ENCODE measurements around the gene GCNT1.

Gene GCNT1

DNA sequence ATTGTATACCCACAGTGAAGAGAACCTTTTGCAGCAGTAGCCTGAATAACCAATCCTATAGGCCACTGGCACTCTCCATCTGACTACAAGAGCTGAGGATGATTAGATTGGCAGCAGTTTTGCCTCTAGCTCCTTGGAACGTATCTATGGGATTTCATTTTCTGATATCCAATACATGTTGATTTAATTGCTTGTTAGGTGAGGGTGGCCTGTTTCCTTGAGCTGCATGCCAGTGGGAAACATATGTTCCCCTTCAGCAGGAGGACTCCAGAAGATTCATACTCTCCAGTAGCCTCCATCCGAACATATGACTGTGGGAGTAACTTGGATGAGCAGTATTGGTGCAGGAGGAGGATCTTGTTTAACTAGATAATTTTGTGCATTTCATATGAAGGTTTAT lies 51.5 kb downstream of the GCNT1 start:
- TF ChIP-seq, protein P1, sequence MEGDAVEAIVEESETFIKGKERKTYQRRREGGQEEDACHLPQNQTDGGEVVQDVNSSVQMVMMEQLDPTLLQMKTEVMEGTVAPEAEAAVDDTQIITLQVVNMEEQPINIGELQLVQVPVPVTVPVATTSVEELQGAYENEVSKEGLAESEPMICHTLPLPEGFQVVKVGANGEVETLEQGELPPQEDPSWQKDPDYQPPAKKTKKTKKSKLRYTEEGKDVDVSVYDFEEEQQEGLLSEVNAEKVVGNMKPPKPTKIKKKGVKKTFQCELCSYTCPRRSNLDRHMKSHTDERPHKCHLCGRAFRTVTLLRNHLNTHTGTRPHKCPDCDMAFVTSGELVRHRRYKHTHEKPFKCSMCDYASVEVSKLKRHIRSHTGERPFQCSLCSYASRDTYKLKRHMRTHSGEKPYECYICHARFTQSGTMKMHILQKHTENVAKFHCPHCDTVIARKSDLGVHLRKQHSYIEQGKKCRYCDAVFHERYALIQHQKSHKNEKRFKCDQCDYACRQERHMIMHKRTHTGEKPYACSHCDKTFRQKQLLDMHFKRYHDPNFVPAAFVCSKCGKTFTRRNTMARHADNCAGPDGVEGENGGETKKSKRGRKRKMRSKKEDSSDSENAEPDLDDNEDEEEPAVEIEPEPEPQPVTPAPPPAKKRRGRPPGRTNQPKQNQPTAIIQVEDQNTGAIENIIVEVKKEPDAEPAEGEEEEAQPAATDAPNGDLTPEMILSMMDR (IDR thresholded peaks at IDR 0.05; ENCODE audit: low read depth, low read length): no peak
- no peak for DNase-seq (ENCODE audit: low read depth, low spot score)
- H3K4me3 ChIP-seq (ENCODE audit: low read depth, low read length): no peak overlapping the region
- in situ Hi-C loops (cut with HindIII; ENCODE audit: low sequenced_read_pairs): no loop called here

DNA sequence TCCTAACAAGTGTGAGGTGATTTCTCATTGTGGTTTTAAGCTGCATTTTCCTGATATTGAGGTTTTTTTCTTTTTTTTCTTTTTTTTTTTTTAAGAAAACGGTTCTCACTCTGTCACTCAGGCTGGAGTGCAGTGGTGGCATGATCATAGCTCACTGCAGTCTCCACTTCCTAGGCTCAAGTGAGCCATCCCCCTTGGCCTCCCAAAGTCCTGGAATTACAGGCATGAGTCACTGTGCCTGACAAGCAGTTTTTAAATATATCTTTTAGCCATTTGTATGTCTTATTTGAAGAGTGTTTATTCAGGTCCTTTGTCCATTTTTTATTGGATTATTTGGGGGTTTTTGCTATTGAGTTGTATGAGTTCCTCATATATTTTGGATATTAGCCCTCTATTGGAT lies 53.8 kb downstream of the GCNT1 start:
- DNase-seq (ENCODE audit: low read depth, low spot score): peak; percentile 60
- TF ChIP-seq, protein P1 (IDR thresholded peaks at IDR 0.05; ENCODE audit: low read depth, low read length): no peak
- no peak overlapping the region for H3K4me3 ChIP-seq (ENCODE audit: low read depth, low read length)
- in situ Hi-C loops (cut with HindIII; ENCODE audit: low sequenced_read_pairs): no loop called here

DNA sequence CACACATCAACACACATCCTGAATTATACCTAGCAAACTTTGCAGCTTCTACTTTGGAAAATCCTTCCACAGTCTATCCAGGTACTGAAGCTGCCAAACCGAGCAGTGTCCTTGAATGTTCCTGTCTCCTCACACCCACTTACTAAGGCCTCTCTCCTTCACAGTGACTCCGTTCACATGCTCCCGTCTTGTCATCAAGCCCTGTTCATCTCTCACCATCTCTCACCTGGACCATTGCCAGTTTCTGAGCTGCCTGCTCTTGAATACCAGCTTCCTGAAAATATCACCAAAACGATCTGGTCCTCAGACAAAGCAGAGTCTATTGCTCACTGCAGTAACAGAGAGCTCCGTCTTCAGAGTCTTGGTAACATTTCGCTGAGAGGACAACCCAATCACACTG lies 57.4 kb downstream of the GCNT1 start:
- TF ChIP-seq, protein P1 (IDR thresholded peaks at IDR 0.05; ENCODE audit: low read depth, low read length): no peak
- H3K4me3 ChIP-seq (ENCODE audit: low read depth, low read length): no peak overlapping the region
- no peak for DNase-seq (ENCODE audit: low read depth, low spot score)
- in situ Hi-C loops (cut with HindIII; ENCODE audit: low sequenced_read_pairs): no loop called here

DNA sequence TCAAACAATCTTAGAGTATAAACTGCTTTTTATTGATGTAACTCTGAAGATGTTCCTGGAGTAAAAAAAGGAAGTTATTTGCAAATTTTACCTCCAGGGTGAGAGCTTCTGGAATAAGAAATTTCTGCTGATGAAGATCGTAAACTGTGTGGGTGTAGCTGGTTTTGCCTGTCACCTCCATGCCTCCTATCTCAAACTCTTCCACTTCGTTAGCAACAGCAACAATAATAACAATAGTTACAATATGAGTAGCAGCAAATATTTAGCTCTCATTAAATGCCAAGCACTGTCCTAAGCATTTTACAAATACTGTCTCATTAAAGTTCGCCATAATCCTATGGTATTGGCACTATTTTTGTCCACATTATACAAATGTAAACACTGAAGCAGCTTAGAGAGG lies 57.9 kb downstream of the GCNT1 start:
- DNase-seq (ENCODE audit: low read depth, low spot score): no peak
- H3K4me3 ChIP-seq (ENCODE audit: low read depth, low read length): no peak overlapping the region
- in situ Hi-C loops (cut with HindIII; ENCODE audit: low sequenced_read_pairs): no loop called here
- TF ChIP-seq, protein P1 (IDR thresholded peaks at IDR 0.05; ENCODE audit: low read depth, low read length): no peak

DNA sequence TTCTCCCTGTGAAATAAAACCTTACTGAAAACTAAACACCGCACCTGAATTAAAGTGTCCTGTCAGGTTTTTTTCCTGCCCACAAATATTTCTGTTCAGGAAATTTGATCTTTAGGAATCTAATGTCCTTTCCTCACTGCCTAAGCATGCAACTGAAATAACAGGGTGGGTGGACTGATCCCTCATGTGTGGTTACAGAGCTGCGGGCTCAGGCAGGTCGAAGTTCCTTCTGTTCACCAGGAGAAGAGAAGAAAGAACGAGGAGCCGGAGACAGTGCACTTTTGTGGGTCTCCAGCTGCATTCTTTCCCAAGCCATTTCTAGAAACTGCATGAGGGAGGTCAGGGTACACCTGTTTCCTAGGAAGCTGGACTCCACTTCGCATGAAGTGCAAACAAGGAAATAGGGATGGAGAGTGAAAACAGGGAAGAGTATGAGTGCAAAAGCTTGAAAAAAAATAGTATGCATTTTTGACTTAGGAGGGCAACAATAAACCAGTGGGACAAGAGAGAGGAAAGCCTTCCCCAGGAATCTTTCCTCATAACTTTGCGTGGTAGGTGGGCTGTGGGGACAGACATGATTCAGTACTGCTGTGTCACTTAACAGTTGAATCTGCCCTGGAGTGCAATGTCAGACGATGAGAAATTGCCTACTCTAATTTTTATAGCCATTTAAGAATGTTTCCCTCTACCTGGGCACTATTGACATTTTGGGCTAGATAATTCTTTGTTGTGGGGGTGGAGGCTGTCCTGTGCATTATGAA lies 60.3 kb downstream of the GCNT1 start:
- no peak overlapping the region for H3K4me3 ChIP-seq (ENCODE audit: low read depth, low read length)
- DNase-seq (ENCODE audit: low read depth, low spot score): peak; percentile 62
- in situ Hi-C loops (cut with HindIII; ENCODE audit: low sequenced_read_pairs): no loop called here
- TF ChIP-seq, protein P1 (IDR thresholded peaks at IDR 0.05; ENCODE audit: low read depth, low read length): no peak

DNA sequence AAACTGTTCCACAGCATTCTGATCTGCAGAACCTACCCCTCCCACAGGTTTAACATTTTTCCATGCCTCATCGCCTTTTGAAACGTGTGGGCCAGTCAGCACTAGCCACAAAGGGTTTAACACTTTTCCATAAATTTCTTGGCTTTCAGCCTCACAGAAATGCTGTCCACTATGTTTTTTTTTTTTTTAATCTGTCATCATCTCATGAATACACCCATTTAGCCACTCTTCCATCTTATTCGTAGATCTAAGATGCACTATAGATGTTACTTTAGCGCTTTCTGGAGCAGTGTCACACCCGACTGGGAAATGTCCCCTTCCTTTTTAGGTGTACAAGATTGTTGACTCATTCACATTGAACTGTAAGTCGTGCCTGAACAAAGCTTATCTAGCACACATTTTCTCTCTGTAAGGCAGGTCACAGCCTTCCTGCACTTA lies 62.3 kb downstream of the GCNT1 start:
- TF ChIP-seq, protein P1 (IDR thresholded peaks at IDR 0.05; ENCODE audit: low read depth, low read length): no peak
- H3K4me3 ChIP-seq (ENCODE audit: low read depth, low read length): no peak overlapping the region
- in situ Hi-C loops (cut with HindIII; ENCODE audit: low sequenced_read_pairs): no loop called here
- no peak for DNase-seq (ENCODE audit: low read depth, low spot score)

All from astrocyte of the spinal cord (primary cell).